ENCODE results near the gene SRR. TPM values are rescaled to one million over a fixed set of nuclear protein-coding genes. Genes with fewer than 3 reads are reported as not detected.

Gene SRR
- total RNA-seq, 1 experiment from 2014 or later: 52.3 TPM

- Histone ChIP-seq H3K79me2 (ENCODE audit: low read depth) (no peaks in the 10 kb centered on the region), H3K9me2 (ENCODE audit: insufficient read depth) (no peaks in the 10 kb centered on the region), H3F3A (ENCODE audit: insufficient read depth, low read depth) (no peaks in the 10 kb centered on the region; the same call in 1 of the 2 replicates), H3K4me3 (no peak overlapping the region), H4K20me1 (ENCODE audit: insufficient read depth) (peaks cover 4% of the 10 kb centered on the region; the same call in 1 of the 2 replicates), H3K4me1 (replicated peaks; ENCODE audit: insufficient read depth) (no peaks in the 10 kb centered on the region), H3K36me3 (ENCODE audit: low read depth) (peaks cover 9% of the 10 kb centered on the region), H3K9me3 (ENCODE audit: insufficient read depth, low read depth) (no peaks in the 10 kb centered on the region), H3K27me3 (ENCODE audit: insufficient read depth, low read depth) (no peaks in the 10 kb centered on the region), H3K4me2 (no peak overlapping the region), H2AFZ (no peak overlapping the region), H3K27ac (no peak overlapping the region)
- intact Hi-C loops (cut with micrococcal nuclease; ENCODE audit: unreplicated experiment): no loop called here
- BruUV-seq (replicated peaks): no TSS peak
- no peak for DNase-seq
- no peak for TF ChIP-seq CTCF (conservative IDR thresholded peaks at IDR 0.05)
- no peak for TF ChIP-seq EZH2 (IDR thresholded peaks at IDR 0.05; ENCODE audit: low read depth)
- POLR2A ChIA-PET (ENCODE audit: unreplicated experiment): no interaction called here
- CTCF ChIA-PET: no interaction called here
Observed at GRCh38 chr17:2277429-2278170, 26.1 kb upstream of the SRR start.

- Histone ChIP-seq H2AFZ (no peak overlapping the region), H3K4me3 (no peak overlapping the region), H3F3A (ENCODE audit: insufficient read depth, low read depth) (peaks cover 14% of the 10 kb centered on the region; the same call in 1 of the 2 replicates), H3K27ac (no peak overlapping the region), H3K9me2 (ENCODE audit: insufficient read depth) (no peaks in the 10 kb centered on the region), H3K9me3 (ENCODE audit: insufficient read depth, low read depth) (no peaks in the 10 kb centered on the region), H3K4me2 (no peak overlapping the region), H4K20me1 (ENCODE audit: insufficient read depth) (peaks cover 4% of the 10 kb centered on the region), H3K27me3 (ENCODE audit: insufficient read depth, low read depth) (no peaks in the 10 kb centered on the region), H3K4me1 (replicated peaks; ENCODE audit: insufficient read depth) (no peaks in the 10 kb centered on the region), H3K36me3 (ENCODE audit: low read depth) (peaks cover 9% of the 10 kb centered on the region), H3K79me2 (ENCODE audit: low read depth) (no peaks in the 10 kb centered on the region)
- DNase-seq: no peak
- ChIA-PET CTCF (interaction anchor here (0.6 kb wide), 1 partner anchor 446 kb away, joined by 21 read pairs; no protein-coding TSS in a partner anchor), POLR2A (ENCODE audit: unreplicated experiment) (no interaction called here)
- intact Hi-C loops (cut with micrococcal nuclease; ENCODE audit: unreplicated experiment): loop anchor here (5.0 to 10.0 kb wide), 2 partner anchors 227 to 385 kb away; no protein-coding TSS in a partner anchor
- no TSS peak for BruUV-seq (replicated peaks)
- no peak for TF ChIP-seq EZH2 (IDR thresholded peaks at IDR 0.05; ENCODE audit: low read depth)
- no peak for TF ChIP-seq CTCF (conservative IDR thresholded peaks at IDR 0.05)
Observed at GRCh38 chr17:2279707-2280106, 24.0 kb upstream of the SRR start.

GRCh38 chr17:2282297-2282873, 21.4 kb upstream of the SRR start:
- no peaks in the 10 kb centered on the region for H3K27me3 ChIP-seq (ENCODE audit: insufficient read depth, low read depth)
- intact Hi-C loops (cut with micrococcal nuclease; ENCODE audit: unreplicated experiment): loop anchor here (5.0 to 10.0 kb wide), 2 partner anchors 230 to 388 kb away; no protein-coding TSS in a partner anchor
- CTCF ChIA-PET: interaction anchor here (0.6 kb wide), 1 partner anchor 160 kb away, joined by 4 read pairs; no protein-coding TSS in a partner anchor

More at GRCh38 chr17:2282297-2282873, 21.4 kb upstream of the SRR start:
- H3K27ac ChIP-seq: 0 out of 2 replicates have a peak overlapping the region, but pooled peaks have one; percentile 23
- no TSS peak for BruUV-seq (replicated peaks)
- no peaks in the 10 kb centered on the region for H3K79me2 ChIP-seq (ENCODE audit: low read depth)
- H3K9me2 ChIP-seq (ENCODE audit: insufficient read depth): no peaks in the 10 kb centered on the region
- H4K20me1 ChIP-seq (ENCODE audit: insufficient read depth): peaks cover 4% of the 10 kb centered on the region
- POLR2A ChIA-PET (ENCODE audit: unreplicated experiment): no interaction called here
- H3K4me1 ChIP-seq (replicated peaks; ENCODE audit: insufficient read depth): no peaks in the 10 kb centered on the region
- peak; percentile 6 to 56 for DNase-seq
- no peak overlapping the region for H3K4me2 ChIP-seq
- H3F3A ChIP-seq (ENCODE audit: insufficient read depth, low read depth): peaks cover 14% of the 10 kb centered on the region; the same call in 1 of the 2 replicates
- peaks cover 12% of the 10 kb centered on the region for H3K36me3 ChIP-seq (ENCODE audit: low read depth)
- H3K9me3 ChIP-seq (ENCODE audit: insufficient read depth, low read depth): no peaks in the 10 kb centered on the region
- no peak overlapping the region for H3K4me3 ChIP-seq
- TF ChIP-seq CTCF (conservative IDR thresholded peaks at IDR 0.05): peak; percentile 81
- no peak for TF ChIP-seq EZH2 (IDR thresholded peaks at IDR 0.05; ENCODE audit: low read depth)
- H2AFZ ChIP-seq: no peak overlapping the region
